ENCODE measurements around the gene SERPINB10. TPM values are rescaled to one million over a fixed set of nuclear protein-coding genes. Genes with fewer than 3 reads are reported as not detected.
"Not testable (repeated sequence)": the region's sequence is repeated elsewhere in the genome, so short reads cannot be mapped to it uniquely, and the experiment has no call there.

SERPINB10 gene
- total RNA-seq, 1 donor from 2014 or later = not detected

GRCh38 chr18:63890237-63890949, 17.4 kb upstream of the SERPINB10 start:
- no peak for DNase-seq (ENCODE audit: low spot score)
- intact Hi-C loops (cut with DNase I) = no loop called here

- no peak for DNase-seq (ENCODE audit: low spot score)
- intact Hi-C loops (cut with DNase I) = no loop called here
Measured at GRCh38 chr18:63890950-63891304, 16.8 kb upstream of the SERPINB10 start.

GRCh38 chr18:63892566-63892965, 15.2 kb upstream of the SERPINB10 start:
- intact Hi-C loops (cut with DNase I) = no loop called here
- DNase-seq (ENCODE audit: low spot score) = no peak

- intact Hi-C loops (cut with DNase I) = no loop called here
- no peak for DNase-seq (ENCODE audit: low spot score)
Measured at GRCh38 chr18:63894106-63894772, 13.5 kb upstream of the SERPINB10 start.

GRCh38 chr18:63895190-63895589, 12.6 kb upstream of the SERPINB10 start:
- intact Hi-C loops (cut with DNase I) = no loop called here
- DNase-seq (ENCODE audit: low spot score) = no peak

GRCh38 chr18:63897072-63897471, 10.7 kb upstream of the SERPINB10 start:
- intact Hi-C loops (cut with DNase I) = no loop called here
- no peak for DNase-seq (ENCODE audit: low spot score)

- intact Hi-C loops (cut with DNase I) = no loop called here
- no peak for DNase-seq (ENCODE audit: low spot score)
Measured at GRCh38 chr18:63899206-63899605, 8.6 kb upstream of the SERPINB10 start.

- intact Hi-C loops (cut with DNase I) = no loop called here
- no peak for DNase-seq (ENCODE audit: low spot score)
Measured at GRCh38 chr18:63903851-63904570, 3.7 kb upstream of the SERPINB10 start.

GRCh38 chr18:63904694-63905093, 3.1 kb upstream of the SERPINB10 start:
- no peak for DNase-seq (ENCODE audit: low spot score)
- intact Hi-C loops (cut with DNase I) = no loop called here

- intact Hi-C loops (cut with DNase I) = no loop called here
- DNase-seq (ENCODE audit: low spot score) = no peak
Measured at GRCh38 chr18:63905361-63905760, 2.4 kb upstream of the SERPINB10 start.

GRCh38 chr18:63906056-63906455, 1.7 kb upstream of the SERPINB10 start:
- intact Hi-C loops (cut with DNase I) = no loop called here
- no peak for DNase-seq (ENCODE audit: low spot score)

GRCh38 chr18:63908858-63909257, 1.1 kb downstream of the SERPINB10 start:
- no peak for DNase-seq (ENCODE audit: low spot score)
- intact Hi-C loops (cut with DNase I) = no loop called here

- DNase-seq (ENCODE audit: low spot score) = no peak
Measured at GRCh38 chr18:63909870-63910269, 2.1 kb downstream of the SERPINB10 start.

GRCh38 chr18:63917817-63918216, 10.1 kb downstream of the SERPINB10 start:
- no peak for DNase-seq (ENCODE audit: low spot score)
- intact Hi-C loops (cut with DNase I) = no loop called here

More at GRCh38 chr18:63909870-63910269, 2.1 kb downstream of the SERPINB10 start:
- intact Hi-C loops (cut with DNase I) = no loop called here

GRCh38 chr18:63922049-63922448, 14.3 kb downstream of the SERPINB10 start:
- intact Hi-C loops (cut with DNase I) = no loop called here
- no peak for DNase-seq (ENCODE audit: low spot score)

GRCh38 chr18:63924551-63924950, 16.8 kb downstream of the SERPINB10 start:
- intact Hi-C loops (cut with DNase I) = no loop called here
- no peak for DNase-seq (ENCODE audit: low spot score)

GRCh38 chr18:63928331-63928730, 20.6 kb downstream of the SERPINB10 start:
- intact Hi-C loops (cut with DNase I) = no loop called here
- DNase-seq (ENCODE audit: low spot score) = no peak

- DNase-seq (ENCODE audit: low spot score); intact Hi-C loops (cut with DNase I): not testable (repeated sequence)
Measured at GRCh38 chr18:63929369-63929768, 21.6 kb downstream of the SERPINB10 start.

- DNase-seq (ENCODE audit: low spot score) = no peak
- intact Hi-C loops (cut with DNase I) = loop anchor here (10.0 kb wide), 1 partner anchor 106 kb away; no protein-coding TSS in a partner anchor
Measured at GRCh38 chr18:63930773-63931354, 23.1 kb downstream of the SERPINB10 start.
